DLD1 (cell line): ENCODE data around the gene TBL1X.
"Not testable (repeated sequence)": the region's sequence is repeated elsewhere in the genome, so short reads cannot be mapped to it uniquely, and the experiment has no call there.

Experiments used
- in situ Hi-C: cut with HindIII; loops from 2 replicates; pipeline ENCODE4 v1.10.0; 2017; ENCODE audit warnings: low sequenced_read_pairs

TBL1X gene

DNA sequence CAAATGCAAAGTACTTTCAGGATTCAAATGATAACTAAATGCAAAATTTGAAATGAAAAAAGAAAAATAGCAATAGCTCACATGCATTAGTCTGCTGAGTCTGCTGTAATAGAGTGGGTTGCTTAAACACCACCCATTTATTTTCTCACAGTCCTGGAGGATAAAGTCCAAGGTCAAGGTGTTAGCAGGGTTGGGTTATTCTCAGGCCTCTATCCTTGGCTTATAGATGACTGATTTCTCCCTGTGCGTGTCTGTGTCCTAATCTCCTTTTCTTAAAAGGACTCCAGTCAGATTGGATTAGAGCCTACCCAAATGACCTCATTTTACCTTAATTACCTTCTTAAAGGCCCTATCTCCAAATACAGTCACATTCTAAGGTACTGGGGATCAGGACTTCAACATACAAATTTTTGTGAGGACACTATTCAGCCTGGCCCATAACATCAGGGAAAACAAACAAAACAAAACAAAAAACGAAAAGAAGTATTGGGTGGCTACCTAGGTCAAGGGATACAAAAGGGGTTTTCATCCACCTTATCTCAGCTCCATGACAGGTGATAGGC lies 6.3 kb upstream of the TBL1X start:
- in situ Hi-C loops: no loop called here

DNA sequence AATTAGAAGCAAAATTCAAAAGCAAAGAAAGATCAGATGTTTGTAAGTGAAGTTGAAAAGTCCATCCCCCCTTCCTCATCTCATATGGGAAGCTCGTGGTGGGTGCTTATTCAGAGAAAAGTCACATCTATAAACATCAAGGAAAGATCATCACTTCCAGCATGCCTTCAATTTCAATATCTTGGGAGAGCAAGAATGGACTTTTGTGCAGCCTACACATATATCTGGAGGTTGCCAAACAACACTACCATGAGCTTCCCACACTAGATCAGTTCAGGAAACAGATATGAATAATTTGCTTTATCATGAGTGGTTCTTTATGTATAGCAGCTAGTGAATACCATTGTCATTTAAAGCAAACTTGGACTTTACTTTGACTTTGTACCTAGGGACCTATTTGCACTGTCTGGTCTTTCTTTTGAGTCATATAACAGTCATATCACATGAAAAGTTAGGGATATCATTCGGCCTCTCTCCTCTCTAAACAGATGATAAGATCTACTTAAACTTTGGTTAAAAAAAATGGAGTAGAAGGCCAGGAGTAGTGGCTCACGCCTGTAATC lies 5.6 kb upstream of the TBL1X start:
- in situ Hi-C loops: no loop called here

- in situ Hi-C loops: no loop called here
Measured at GRCh38 chrX:9461087-9461486, 3.8 kb upstream of the TBL1X start.

- in situ Hi-C loops: no loop called here
Measured at GRCh38 chrX:9462456-9462855, 2.4 kb upstream of the TBL1X start.

DNA sequence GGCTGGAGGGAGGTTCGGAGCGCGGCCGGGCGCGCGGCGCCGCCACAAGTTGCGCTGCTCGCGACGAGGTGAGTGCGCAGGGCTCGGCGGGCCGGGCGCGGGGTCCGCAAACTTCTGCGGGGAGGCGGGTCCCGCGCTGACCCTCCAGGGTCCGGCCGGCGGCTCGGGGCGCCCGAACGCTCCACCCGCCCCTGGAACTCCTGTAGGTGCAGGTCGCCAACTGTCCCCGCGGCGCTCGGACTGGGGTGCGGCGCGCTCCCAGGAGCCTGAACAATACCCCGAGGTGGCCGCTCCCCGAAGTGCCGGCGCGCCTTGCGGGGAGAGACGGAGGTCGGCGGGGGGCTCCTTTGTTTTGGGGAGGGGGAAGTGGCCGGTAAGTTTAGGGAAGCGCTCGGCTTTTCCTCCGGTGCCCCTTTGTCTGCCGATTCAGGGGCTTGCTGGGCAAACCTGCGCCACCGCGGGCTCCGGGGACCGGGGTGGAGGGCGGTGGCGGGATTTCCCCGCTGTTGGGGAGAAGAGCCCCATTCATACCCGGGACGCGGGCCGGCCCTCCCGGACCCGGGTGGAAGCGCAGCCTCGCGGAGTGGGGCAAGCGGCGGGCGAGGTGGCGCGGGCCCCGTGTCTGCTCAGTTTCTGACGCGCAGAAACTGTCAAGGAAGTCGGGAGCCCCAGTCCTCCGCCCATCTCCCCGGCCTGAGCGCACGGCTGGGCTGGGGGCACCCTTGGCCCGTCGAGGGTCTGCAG lies 694 bp downstream of the TBL1X start:
- in situ Hi-C loops: no loop called here

GRCh38 chrX:9466124-9466495 lies 1.3 kb downstream of the TBL1X start:
- in situ Hi-C loops: no loop called here

GRCh38 chrX:9466736-9467135 lies 1.9 kb downstream of the TBL1X start:
- in situ Hi-C loops: no loop called here

DNA sequence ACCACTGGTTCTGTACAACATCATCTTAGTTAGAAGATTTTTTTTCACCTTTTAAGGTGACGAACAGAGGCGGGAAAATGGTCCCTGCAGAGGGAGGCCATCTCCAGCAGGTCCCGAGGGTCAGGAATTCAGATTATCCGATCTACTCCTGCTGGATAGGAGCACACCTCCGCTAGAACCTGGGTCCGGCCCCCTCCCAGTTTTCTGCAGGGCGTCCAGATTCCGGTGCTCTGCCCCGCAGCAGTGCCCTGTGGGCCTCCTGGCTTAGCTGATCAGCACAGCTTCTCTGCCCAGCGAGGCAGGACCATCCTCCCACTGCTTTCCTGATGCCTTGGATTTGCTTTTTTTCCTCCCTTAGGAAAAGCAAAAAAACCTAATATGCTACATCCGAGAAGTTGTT lies 2.3 kb downstream of the TBL1X start:
- in situ Hi-C loops: no loop called here

- in situ Hi-C loops: no loop called here
Measured at GRCh38 chrX:9467751-9468150, 2.9 kb downstream of the TBL1X start.

- in situ Hi-C loops: no loop called here
Measured at GRCh38 chrX:9471571-9471985, 6.7 kb downstream of the TBL1X start.

DNA sequence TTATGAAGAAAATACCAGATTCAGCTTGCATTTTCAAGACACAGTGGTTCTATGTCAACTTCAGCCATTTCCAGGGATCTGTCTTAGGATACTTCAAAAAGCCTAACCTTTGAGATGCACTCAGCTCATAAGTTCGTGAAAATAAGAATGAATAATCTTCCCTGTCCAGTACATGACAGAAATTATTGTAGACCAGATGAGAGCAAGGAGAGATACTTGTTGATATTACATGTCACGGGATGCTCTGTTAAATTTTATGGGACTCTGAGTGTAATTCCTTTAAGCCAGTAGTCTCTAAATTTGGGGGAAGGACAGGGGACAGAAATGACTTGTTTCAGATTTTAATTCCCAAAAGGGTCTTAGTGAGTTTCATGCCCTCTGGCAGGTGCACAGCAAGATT lies 8.8 kb downstream of the TBL1X start:
- in situ Hi-C loops: no loop called here

- in situ Hi-C loops: not testable (repeated sequence)
Measured at GRCh38 chrX:9475417-9475816, 10.6 kb downstream of the TBL1X start.

- in situ Hi-C loops: no loop called here
Measured at GRCh38 chrX:9475984-9476383, 11.1 kb downstream of the TBL1X start.

GRCh38 chrX:9476810-9477575 lies 12.1 kb downstream of the TBL1X start:
- in situ Hi-C loops: no loop called here

DNA sequence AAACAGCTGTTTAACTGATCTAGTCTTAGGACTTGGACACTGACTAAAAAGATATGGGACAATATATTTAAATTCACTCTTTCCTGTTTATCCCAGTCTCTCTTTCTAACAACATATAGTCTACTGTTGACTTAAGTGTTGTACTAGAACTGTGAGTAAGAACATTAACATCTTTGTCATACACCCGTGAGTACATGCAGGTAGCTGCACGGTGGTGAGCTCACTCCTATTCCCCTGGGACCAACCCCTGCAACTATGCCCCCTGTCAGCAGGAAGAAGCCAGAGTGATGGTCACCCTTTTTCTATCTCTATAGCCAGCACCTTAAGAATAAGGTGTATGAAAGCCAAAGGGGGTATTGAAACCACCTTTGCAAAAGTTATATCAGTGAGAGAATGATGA lies 17.6 kb downstream of the TBL1X start:
- in situ Hi-C loops: no loop called here

DNA sequence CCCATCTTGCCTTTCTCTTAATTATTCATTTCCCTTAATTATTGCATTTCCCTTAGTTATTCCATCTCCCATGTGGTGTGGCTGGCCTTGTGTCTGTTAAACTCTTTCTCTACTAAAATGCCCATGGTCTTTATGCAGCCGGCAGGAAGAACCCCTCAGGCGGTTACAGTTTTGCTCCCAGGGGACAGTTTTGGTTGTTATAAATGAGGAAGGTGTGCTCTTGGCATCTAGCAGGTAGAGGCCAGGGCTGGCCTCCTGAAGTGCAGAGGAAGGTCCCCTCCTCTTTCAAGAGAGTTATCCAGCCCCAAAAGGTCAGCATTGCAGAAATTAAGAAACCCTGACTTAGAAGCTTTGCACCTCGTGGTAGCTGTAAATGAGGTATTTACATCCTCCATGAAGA lies 18.0 kb downstream of the TBL1X start:
- in situ Hi-C loops: no loop called here

DNA sequence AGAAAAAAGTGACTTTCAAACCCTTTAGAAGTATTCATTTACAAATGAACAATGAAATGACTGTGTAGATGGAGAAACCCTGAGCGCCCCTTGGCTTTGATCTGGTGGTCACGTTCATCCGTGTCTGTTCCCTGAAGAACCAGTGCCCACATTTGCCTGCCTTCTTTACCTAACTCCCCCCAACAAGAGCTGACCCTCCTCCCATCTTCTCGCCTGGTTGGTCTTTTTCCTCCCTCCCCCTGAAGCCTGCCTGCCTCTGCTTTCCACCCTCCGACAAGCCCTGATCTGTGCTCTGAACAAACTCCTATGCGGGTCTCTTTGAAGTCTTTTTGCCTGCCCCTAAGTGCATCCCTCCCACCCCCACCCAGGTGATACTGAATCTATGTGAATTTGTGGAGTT lies 18.5 kb downstream of the TBL1X start:
- in situ Hi-C loops: no loop called here

- in situ Hi-C loops: no loop called here
Measured at GRCh38 chrX:9486786-9487387, 22.0 kb downstream of the TBL1X start.

DNA sequence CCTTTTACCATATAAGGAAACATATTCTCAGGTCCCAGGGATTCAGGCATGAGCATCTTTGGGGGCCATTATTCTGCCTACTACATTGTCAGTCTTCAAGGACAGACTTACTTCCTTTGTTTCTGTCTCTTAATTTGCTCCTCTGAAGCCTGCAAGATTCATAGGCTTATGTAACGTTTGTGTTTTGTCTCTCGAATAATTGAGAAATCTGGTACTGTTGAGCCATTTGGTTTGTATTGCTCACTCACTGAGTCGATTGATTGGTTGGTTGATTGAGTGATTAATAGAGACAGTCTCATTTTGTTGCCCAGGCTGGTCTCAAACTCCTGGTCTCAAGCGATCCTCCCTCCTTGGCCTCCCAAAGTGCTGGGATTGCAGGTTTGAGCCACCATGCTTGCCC lies 23.7 kb downstream of the TBL1X start:
- in situ Hi-C loops: no loop called here

DNA sequence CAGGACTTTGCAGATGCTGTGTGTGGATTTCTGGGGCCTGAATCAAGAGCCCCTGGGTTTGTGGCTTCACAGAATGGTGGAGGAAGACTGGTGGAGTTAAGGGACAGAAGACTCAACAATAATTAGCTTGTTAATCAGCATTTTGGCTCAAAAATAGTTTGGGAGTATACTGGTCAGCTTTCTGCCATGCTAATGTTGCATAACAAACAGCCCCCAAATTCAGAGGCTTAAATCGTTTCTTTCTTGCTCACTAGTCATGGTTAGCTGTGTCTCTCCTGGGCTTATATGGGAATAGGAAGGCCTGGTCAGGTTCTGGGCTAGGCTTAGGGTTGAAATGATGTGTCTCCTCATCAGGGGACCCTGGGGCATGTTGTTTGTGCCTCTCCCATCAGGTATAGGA lies 24.4 kb downstream of the TBL1X start:
- in situ Hi-C loops: no loop called here

- in situ Hi-C loops: no loop called here
Measured at GRCh38 chrX:9492901-9493300, 28.0 kb downstream of the TBL1X start.
